GM13977 (cell line): Measurements from ENCODE around the gene SMIM9.

Experiments
- DNase-seq: peaks from one replicate; pipeline ENCODE4 v3.0.0; 2012; ENCODE audit warnings: low spot score
- CTCF ChIP-seq: IDR thresholded peaks from 2 replicates; pipeline ENCODE4 v1.5.1; 2012; ENCODE audit warnings: mild to moderate bottlenecking, control low read depth; ENCODE audit not compliant: insufficient read depth; ENCODE audit errors: extremely low read depth, missing control alignments
- in situ Hi-C: fragments of 300-500 bp; cut with MboI; formaldehyde crosslinking; loops from one replicate; pipeline ENCODE4 v1.12.0; 2022; ENCODE audit warnings: low sequenced_read_pairs, low pct_unique_long_range_greater_than_20kb, mixed read lengths, inconsistent platforms; ENCODE audit not compliant: unreplicated experiment

SMIM9 gene

GRCh38 chrX:154795016-154795415 lies 39.4 kb downstream of the SMIM9 start:
- in situ Hi-C loops: no loop called here
- no peak for DNase-seq

GRCh38 chrX:154793084-154793795 lies 41.2 kb downstream of the SMIM9 start:
- TF ChIP-seq CTCF: no peak
- no peak for DNase-seq
- in situ Hi-C loops: no loop called here

More at GRCh38 chrX:154795016-154795415, 39.4 kb downstream of the SMIM9 start:
- TF ChIP-seq CTCF: no peak

- no peak for DNase-seq
- no peak for TF ChIP-seq CTCF
- in situ Hi-C loops: no loop called here
Measured at GRCh38 chrX:154791939-154792338, 42.5 kb downstream of the SMIM9 start.

- in situ Hi-C loops: no loop called here
- TF ChIP-seq CTCF: no peak
- no peak for DNase-seq
Measured at GRCh38 chrX:154791467-154791866, 43.0 kb downstream of the SMIM9 start.

GRCh38 chrX:154785716-154786115 lies 48.7 kb downstream of the SMIM9 start:
- no peak for TF ChIP-seq CTCF
- no peak for DNase-seq
- in situ Hi-C loops: no loop called here

- DNase-seq: no peak
- TF ChIP-seq CTCF: no peak
- in situ Hi-C loops: no loop called here
Measured at GRCh38 chrX:154784149-154784995, 50.1 kb downstream of the SMIM9 start.
